Liver (tissue), 3 donors: ENCODE data around the gene LSG1.

ENCODE experiments used
- EGR1 ChIP-seq, 2 donors: IDR thresholded peaks; 2 replicates each; pipeline ENCODE4 v1.6.1; 2016 to 2018; ENCODE audit warnings: antibody characterized with exemption in 2 of 2, low read depth in 2 of 2
- FOXA1 ChIP-seq: IDR thresholded peaks from 2 replicates; pipeline ENCODE4 v1.6.1; 2016; ENCODE audit warnings: antibody characterized with exemption
- GABPA ChIP-seq, 2 donors: IDR thresholded peaks in 1 of 2; conservative IDR thresholded peaks in 1 of 2; 2 replicates each; pipeline ENCODE4 v1.6.1; 2016; ENCODE audit warnings: antibody characterized with exemption in 2 of 2, mild to moderate bottlenecking in 1 of 2, moderate library complexity in 1 of 2
- HNF4A ChIP-seq, 2 donors: conservative IDR thresholded peaks; 2 replicates each; pipeline ENCODE4 v1.6.1; 2016; ENCODE audit warnings: antibody characterized with exemption in 2 of 2, mild to moderate bottlenecking in 2 of 2
- JUND ChIP-seq, 2 donors: IDR thresholded peaks; 2 replicates each; pipeline ENCODE4 v1.6.1; 2016; ENCODE audit warnings: antibody characterized with exemption in 2 of 2
- RAD21 ChIP-seq, 2 donors: IDR thresholded peaks; 2 replicates each; pipeline ENCODE4 v1.6.1; 2016; ENCODE audit warnings: antibody characterized with exemption in 2 of 2, mild to moderate bottlenecking in 2 of 2
- TAF1 ChIP-seq: conservative IDR thresholded peaks from 2 replicates; pipeline ENCODE4 v1.6.1; 2016; ENCODE audit warnings: antibody characterized with exemption, mild to moderate bottlenecking
- YY1 ChIP-seq: IDR thresholded peaks from 2 replicates; pipeline ENCODE4 v1.6.1; 2016; ENCODE audit warnings: antibody characterized with exemption, mild to moderate bottlenecking
- TF ChIP-seq, protein P1 (sequence below): IDR thresholded peaks from 2 replicates; pipeline ENCODE4 v1.6.1; 2016; ENCODE audit warnings: antibody characterized with exemption
- TF ChIP-seq, protein P2 (sequence below): fragments of 150-350 bp; IDR thresholded peaks from 2 replicates; pipeline ENCODE4 v1.5.1; 2017; ENCODE audit warnings: improper control_type of control experiment, low read depth, low read length; ENCODE audit not compliant: missing input control
- TF ChIP-seq, protein P3 (sequence below): IDR thresholded peaks from 2 replicates; pipeline ENCODE4 v1.6.1; 2016; ENCODE audit warnings: antibody characterized with exemption, mild to moderate bottlenecking
- TF ChIP-seq, protein P4 (sequence below): IDR thresholded peaks from 2 replicates; pipeline ENCODE4 v1.6.1; 2016; ENCODE audit warnings: antibody characterized with exemption
- TF ChIP-seq, protein P5 (sequence below): IDR thresholded peaks from 2 replicates; pipeline ENCODE4 v1.6.1; 2016; ENCODE audit warnings: antibody characterized with exemption
- donor health status: healthy.
- donor health status: healthy.

DNA sequence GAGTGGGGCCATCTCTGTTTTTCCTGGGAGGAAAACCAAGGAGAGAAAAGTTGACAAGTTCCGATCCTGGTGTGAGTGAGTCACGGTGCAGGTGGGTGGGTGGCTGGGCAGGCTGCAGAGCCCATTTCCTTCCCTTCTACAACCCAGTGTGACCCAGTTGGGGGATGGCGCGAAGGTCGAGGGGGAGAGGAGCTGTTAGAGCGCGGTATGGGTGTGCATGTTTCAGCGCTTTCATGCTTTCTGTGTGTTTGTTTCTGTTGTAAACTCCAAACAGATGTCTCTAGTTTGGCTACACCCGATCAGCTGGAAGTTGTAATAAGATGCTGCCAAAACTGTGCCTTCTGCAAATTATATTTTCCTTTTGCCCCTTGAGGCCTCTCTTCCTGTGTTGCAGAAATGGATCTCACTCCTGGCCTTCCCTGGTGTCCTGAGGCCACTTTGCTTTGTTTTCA lies 17.5 kb upstream of the LSG1 start:
- TF ChIP-seq, protein P1, sequence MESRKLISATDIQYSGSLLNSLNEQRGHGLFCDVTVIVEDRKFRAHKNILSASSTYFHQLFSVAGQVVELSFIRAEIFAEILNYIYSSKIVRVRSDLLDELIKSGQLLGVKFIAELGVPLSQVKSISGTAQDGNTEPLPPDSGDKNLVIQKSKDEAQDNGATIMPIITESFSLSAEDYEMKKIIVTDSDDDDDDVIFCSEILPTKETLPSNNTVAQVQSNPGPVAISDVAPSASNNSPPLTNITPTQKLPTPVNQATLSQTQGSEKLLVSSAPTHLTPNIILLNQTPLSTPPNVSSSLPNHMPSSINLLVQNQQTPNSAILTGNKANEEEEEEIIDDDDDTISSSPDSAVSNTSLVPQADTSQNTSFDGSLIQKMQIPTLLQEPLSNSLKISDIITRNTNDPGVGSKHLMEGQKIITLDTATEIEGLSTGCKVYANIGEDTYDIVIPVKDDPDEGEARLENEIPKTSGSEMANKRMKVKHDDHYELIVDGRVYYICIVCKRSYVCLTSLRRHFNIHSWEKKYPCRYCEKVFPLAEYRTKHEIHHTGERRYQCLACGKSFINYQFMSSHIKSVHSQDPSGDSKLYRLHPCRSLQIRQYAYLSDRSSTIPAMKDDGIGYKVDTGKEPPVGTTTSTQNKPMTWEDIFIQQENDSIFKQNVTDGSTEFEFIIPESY, result no peak
- TF ChIP-seq, protein P2, sequence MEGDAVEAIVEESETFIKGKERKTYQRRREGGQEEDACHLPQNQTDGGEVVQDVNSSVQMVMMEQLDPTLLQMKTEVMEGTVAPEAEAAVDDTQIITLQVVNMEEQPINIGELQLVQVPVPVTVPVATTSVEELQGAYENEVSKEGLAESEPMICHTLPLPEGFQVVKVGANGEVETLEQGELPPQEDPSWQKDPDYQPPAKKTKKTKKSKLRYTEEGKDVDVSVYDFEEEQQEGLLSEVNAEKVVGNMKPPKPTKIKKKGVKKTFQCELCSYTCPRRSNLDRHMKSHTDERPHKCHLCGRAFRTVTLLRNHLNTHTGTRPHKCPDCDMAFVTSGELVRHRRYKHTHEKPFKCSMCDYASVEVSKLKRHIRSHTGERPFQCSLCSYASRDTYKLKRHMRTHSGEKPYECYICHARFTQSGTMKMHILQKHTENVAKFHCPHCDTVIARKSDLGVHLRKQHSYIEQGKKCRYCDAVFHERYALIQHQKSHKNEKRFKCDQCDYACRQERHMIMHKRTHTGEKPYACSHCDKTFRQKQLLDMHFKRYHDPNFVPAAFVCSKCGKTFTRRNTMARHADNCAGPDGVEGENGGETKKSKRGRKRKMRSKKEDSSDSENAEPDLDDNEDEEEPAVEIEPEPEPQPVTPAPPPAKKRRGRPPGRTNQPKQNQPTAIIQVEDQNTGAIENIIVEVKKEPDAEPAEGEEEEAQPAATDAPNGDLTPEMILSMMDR, result no peak
- TF ChIP-seq FOXA1, result no peak
- no peak for TF ChIP-seq YY1
- TF ChIP-seq, protein P3, sequence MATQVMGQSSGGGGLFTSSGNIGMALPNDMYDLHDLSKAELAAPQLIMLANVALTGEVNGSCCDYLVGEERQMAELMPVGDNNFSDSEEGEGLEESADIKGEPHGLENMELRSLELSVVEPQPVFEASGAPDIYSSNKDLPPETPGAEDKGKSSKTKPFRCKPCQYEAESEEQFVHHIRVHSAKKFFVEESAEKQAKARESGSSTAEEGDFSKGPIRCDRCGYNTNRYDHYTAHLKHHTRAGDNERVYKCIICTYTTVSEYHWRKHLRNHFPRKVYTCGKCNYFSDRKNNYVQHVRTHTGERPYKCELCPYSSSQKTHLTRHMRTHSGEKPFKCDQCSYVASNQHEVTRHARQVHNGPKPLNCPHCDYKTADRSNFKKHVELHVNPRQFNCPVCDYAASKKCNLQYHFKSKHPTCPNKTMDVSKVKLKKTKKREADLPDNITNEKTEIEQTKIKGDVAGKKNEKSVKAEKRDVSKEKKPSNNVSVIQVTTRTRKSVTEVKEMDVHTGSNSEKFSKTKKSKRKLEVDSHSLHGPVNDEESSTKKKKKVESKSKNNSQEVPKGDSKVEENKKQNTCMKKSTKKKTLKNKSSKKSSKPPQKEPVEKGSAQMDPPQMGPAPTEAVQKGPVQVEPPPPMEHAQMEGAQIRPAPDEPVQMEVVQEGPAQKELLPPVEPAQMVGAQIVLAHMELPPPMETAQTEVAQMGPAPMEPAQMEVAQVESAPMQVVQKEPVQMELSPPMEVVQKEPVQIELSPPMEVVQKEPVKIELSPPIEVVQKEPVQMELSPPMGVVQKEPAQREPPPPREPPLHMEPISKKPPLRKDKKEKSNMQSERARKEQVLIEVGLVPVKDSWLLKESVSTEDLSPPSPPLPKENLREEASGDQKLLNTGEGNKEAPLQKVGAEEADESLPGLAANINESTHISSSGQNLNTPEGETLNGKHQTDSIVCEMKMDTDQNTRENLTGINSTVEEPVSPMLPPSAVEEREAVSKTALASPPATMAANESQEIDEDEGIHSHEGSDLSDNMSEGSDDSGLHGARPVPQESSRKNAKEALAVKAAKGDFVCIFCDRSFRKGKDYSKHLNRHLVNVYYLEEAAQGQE, result no peak
- TF ChIP-seq EGR1 (IDR thresholded peaks at IDR 0.05; ENCODE audit: low read depth in 2 of 2), result no peak
- no peak for TF ChIP-seq HNF4A (conservative IDR thresholded peaks at IDR 0.05)
- no peak for TF ChIP-seq TAF1
- TF ChIP-seq RAD21 (IDR thresholded peaks at IDR 0.05), result no peak
- TF ChIP-seq, protein P4, sequence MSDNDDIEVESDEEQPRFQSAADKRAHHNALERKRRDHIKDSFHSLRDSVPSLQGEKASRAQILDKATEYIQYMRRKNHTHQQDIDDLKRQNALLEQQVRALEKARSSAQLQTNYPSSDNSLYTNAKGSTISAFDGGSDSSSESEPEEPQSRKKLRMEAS, result no peak
- TF ChIP-seq, protein P5, sequence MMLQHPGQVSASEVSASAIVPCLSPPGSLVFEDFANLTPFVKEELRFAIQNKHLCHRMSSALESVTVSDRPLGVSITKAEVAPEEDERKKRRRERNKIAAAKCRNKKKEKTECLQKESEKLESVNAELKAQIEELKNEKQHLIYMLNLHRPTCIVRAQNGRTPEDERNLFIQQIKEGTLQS, result no peak
- no peak for TF ChIP-seq GABPA (IDR thresholded peaks at IDR 0.05 in 1 of 2, conservative IDR thresholded peaks at IDR 0.05 in 1 of 2)
- no peak for TF ChIP-seq JUND (IDR thresholded peaks at IDR 0.05)
